IPS-NIHi11 (cell line): ENCODE measurements around the gene SLC19A2.
A peak's percentile ranks its signal among the peaks of the same experiment; 100 is the strongest.

Experiments used
- DNase-seq: peaks from one replicate; pipeline ENCODE4 v3.0.0; 2012; ENCODE audit warnings: mixed read lengths, low spot score

SLC19A2 gene

GRCh38 chr1:169475806-169476387 lies 9.8 kb downstream of the SLC19A2 start:
- DNase-seq: no peak

- DNase-seq: no peak
Measured at GRCh38 chr1:169474302-169474995, 11.3 kb downstream of the SLC19A2 start.

- DNase-seq: no peak
Measured at GRCh38 chr1:169473347-169473746, 12.4 kb downstream of the SLC19A2 start.

GRCh38 chr1:169472738-169473137 lies 13.0 kb downstream of the SLC19A2 start:
- no peak for DNase-seq

- DNase-seq: no peak
Measured at GRCh38 chr1:169468982-169469381, 16.8 kb downstream of the SLC19A2 start.

- peak; percentile 22 for DNase-seq
Measured at GRCh38 chr1:169466259-169467230, 19.2 kb downstream of the SLC19A2 start.

GRCh38 chr1:169465281-169465680 lies 20.5 kb downstream of the SLC19A2 start:
- DNase-seq: no peak

- DNase-seq: no peak
Measured at GRCh38 chr1:169462385-169462784, 23.4 kb downstream of the SLC19A2 start.

GRCh38 chr1:169461390-169462000 lies 24.2 kb downstream of the SLC19A2 start:
- no peak for DNase-seq

- peak; percentile 15 for DNase-seq
Measured at GRCh38 chr1:169460191-169460833, 25.4 kb downstream of the SLC19A2 start.

- DNase-seq: no peak
Measured at GRCh38 chr1:169457443-169457842, 28.3 kb downstream of the SLC19A2 start.

GRCh38 chr1:169456029-169456428 lies 29.7 kb downstream of the SLC19A2 start:
- DNase-seq: no peak

- no peak for DNase-seq
Measured at GRCh38 chr1:169452921-169453320, 32.8 kb downstream of the SLC19A2 start.

- no peak for DNase-seq
Measured at GRCh38 chr1:169451218-169451824, 34.4 kb downstream of the SLC19A2 start.

- DNase-seq: no peak
Measured at GRCh38 chr1:169443923-169444322, 41.8 kb downstream of the SLC19A2 start.

- peak; percentile 81 for DNase-seq
Measured at GRCh38 chr1:169427081-169427641, 58.6 kb downstream of the SLC19A2 start, which contains the start of gene CCDC181. TSS of gene CCDC181 (minus strand) at chr1:169427474. CDS start at chr1:169424927, 2,547 bp downstream.

GRCh38 chr1:169426174-169426705 lies 59.5 kb downstream of the SLC19A2 start:
- DNase-seq: no peak

- DNase-seq: no peak
Measured at GRCh38 chr1:169421309-169421708, 64.4 kb downstream of the SLC19A2 start.

- no peak for DNase-seq
Measured at GRCh38 chr1:169414952-169415351, 70.8 kb downstream of the SLC19A2 start.
